A549 (cell line): ENCODE data around the gene RND2.

Experiments used
- CEBPB ChIP-seq, 2 experiments: fragments of >200 bp in 1 of 2; sonication (Bioruptor Twin) in 1 of 2; formaldehyde crosslinking in 1 of 2; IDR thresholded peaks; 2 replicates each; pipeline ENCODE4 v1.6.1; 2012 to 2016
- CTCF ChIP-seq: fragments of >200 bp; sonication (Bioruptor Twin); formaldehyde crosslinking; IDR thresholded peaks from 3 replicates; pipeline ENCODE4 v1.5.1; 2016
- ELK1 ChIP-seq: fragments of 150-350 bp; IDR thresholded peaks from 2 replicates; pipeline ENCODE4 v1.6.1; 2014; ENCODE audit warnings: low read depth, mild to moderate bottlenecking, low read length
- JUNB ChIP-seq: fragments of >200 bp; sonication (Bioruptor Twin); formaldehyde crosslinking; IDR thresholded peaks from 2 replicates; pipeline ENCODE4 v1.6.1; 2016
- MAZ ChIP-seq: fragments of 150-350 bp; IDR thresholded peaks from 2 replicates; pipeline ENCODE4 v1.6.1; 2014; ENCODE audit warnings: antibody characterized with exemption, low read depth, low read length, borderline replicate concordance
- POLR2A ChIP-seq: IDR thresholded peaks from 2 replicates; pipeline ENCODE4 v1.6.1; 2012; ENCODE audit warnings: mild to moderate bottlenecking, low read length
- RFX5 ChIP-seq: fragments of 450-650 bp; IDR thresholded peaks from 2 replicates; pipeline ENCODE4 v1.7.1; 2014; ENCODE audit warnings: antibody characterized with exemption, mild to moderate bottlenecking, moderate library complexity

GRCh38 chr17:43074869-43075268, 49.8 kb downstream of the RND2 start:
- TF ChIP-seq CTCF (no peak), POLR2A (no peak), ELK1 (no peak), RFX5 (no peak), MAZ (no peak), JUNB (no peak), CEBPB (IDR thresholded peaks at IDR 0.05) (no peak)
